GM21515 (cell line): ENCODE results near the gene NADK.
A peak's percentile ranks its signal among the peaks of the same experiment; 100 is the strongest.

Experiments used
- ATAC-seq: cut with Tn5 transposase; IDR thresholded peaks from one replicate; pipeline ENCODE4 v1.9.1; 2021; ENCODE audit not compliant: unreplicated experiment

Gene NADK

GRCh38 chr1:1777950-1778662, at the start of gene NADK:
Gene NADK, minus strand, starts transcription at chr1:1778470. Its CDS starts 13,064 bp downstream, at chr1:1765406.
- peak; percentile 22 for ATAC-seq

- ATAC-seq, result no peak
These were observed 49.0 kb upstream of the NADK start for GRCh38 chr1:1827089-1827848.

GRCh38 chr1:1826356-1827088, 48.3 kb upstream of the NADK start:
- no peak for ATAC-seq

- no peak for ATAC-seq
These were observed 46.9 kb upstream of the NADK start for GRCh38 chr1:1825217-1825616.

- no peak for ATAC-seq
These were observed 41.5 kb upstream of the NADK start for GRCh38 chr1:1819762-1820161.

- no peak for ATAC-seq
These were observed 39.0 kb upstream of the NADK start for GRCh38 chr1:1817221-1817620.

- ATAC-seq, result no peak
These were observed 37.5 kb upstream of the NADK start for GRCh38 chr1:1815606-1816281.

GRCh38 chr1:1809489-1809888, 31.2 kb upstream of the NADK start:
- no peak for ATAC-seq

GRCh38 chr1:1808206-1808605, 29.9 kb upstream of the NADK start:
- no peak for ATAC-seq

- ATAC-seq, result no peak
These were observed 28.6 kb upstream of the NADK start for GRCh38 chr1:1806890-1807289.

GRCh38 chr1:1804301-1804700, 26.0 kb upstream of the NADK start:
- no peak for ATAC-seq

GRCh38 chr1:1802871-1803270, 24.6 kb upstream of the NADK start:
- no peak for ATAC-seq

- peak; percentile 76 for ATAC-seq
These were observed 21.4 kb upstream of the NADK start for GRCh38 chr1:1799716-1800115.

- no peak for ATAC-seq
These were observed 19.6 kb upstream of the NADK start for GRCh38 chr1:1797731-1798341.

GRCh38 chr1:1796466-1796865, 18.2 kb upstream of the NADK start:
- no peak for ATAC-seq

- no peak for ATAC-seq
These were observed 16.7 kb upstream of the NADK start for GRCh38 chr1:1794999-1795398.

- no peak for ATAC-seq
These were observed 15.4 kb upstream of the NADK start for GRCh38 chr1:1793481-1794244.

GRCh38 chr1:1788646-1789431, 10.6 kb upstream of the NADK start:
- no peak for ATAC-seq

GRCh38 chr1:1788136-1788535, 9.9 kb upstream of the NADK start:
- no peak for ATAC-seq
